DOHH2 (cell line): ENCODE measurements around the gene ADORA1.

Source experiments
- H3F3A ChIP-seq: fragments of 200-600 bp; sonication (generic), shearing (Covaris generic); 2 replicates; pipeline ENCODE4 v1.6.0; 2016; ENCODE audit warnings: antibody characterized with exemption, mild to moderate bottlenecking; ENCODE audit not compliant: control insufficient read depth, insufficient read depth
- H3K27ac ChIP-seq: fragments of 200-600 bp; sonication (generic); 2 replicates; pipeline ENCODE4 v1.5.1; 2014; ENCODE audit warnings: low read depth, mild to moderate bottlenecking, low read length, moderate library complexity
- H3K27me3 ChIP-seq: fragments of 200-600 bp; sonication (generic); 2 replicates; pipeline ENCODE4 v1.6.1; 2014; ENCODE audit warnings: mild to moderate bottlenecking, low read length, mixed read lengths; ENCODE audit not compliant: control insufficient read depth
- H3K36me3 ChIP-seq: fragments of 200-600 bp; sonication (generic); 2 replicates; pipeline ENCODE4 v1.6.1; 2014; ENCODE audit warnings: mild to moderate bottlenecking, low read length, moderate library complexity, mixed read lengths; ENCODE audit not compliant: control insufficient read depth
- H3K4me1 ChIP-seq: fragments of 200-600 bp; sonication (generic); 2 replicates; pipeline ENCODE4 v1.6.1; 2014; ENCODE audit warnings: mild to moderate bottlenecking, low read length, mixed read lengths; ENCODE audit not compliant: control insufficient read depth
- H3K4me2 ChIP-seq: fragments of 200-600 bp; sonication (generic); 2 replicates; pipeline ENCODE4 v1.6.0; 2014; ENCODE audit warnings: mild to moderate bottlenecking, low read length, moderate library complexity
- H3K4me3 ChIP-seq: fragments of 200-600 bp; sonication (generic); 2 replicates; pipeline ENCODE4 v1.5.1; 2014; ENCODE audit warnings: mild to moderate bottlenecking, low read length, mixed read lengths
- H3K79me2 ChIP-seq: fragments of 200-600 bp; sonication (generic); 2 replicates; pipeline ENCODE4 v1.6.1; 2014; ENCODE audit warnings: mild to moderate bottlenecking, low read length, mixed read lengths; ENCODE audit not compliant: control insufficient read depth
- H3K9me2 ChIP-seq: fragments of 200-600 bp; sonication (generic); replicated peaks from 2 replicates; pipeline ENCODE4 v1.6.1; 2014; ENCODE audit warnings: mild to moderate bottlenecking, low read length, mixed read lengths; ENCODE audit not compliant: control insufficient read depth
- H3K9me3 ChIP-seq: fragments of 200-600 bp; sonication (generic); 2 replicates; pipeline ENCODE4 v1.6.1; 2014; ENCODE audit warnings: antibody characterized with exemption, low read length, mixed read lengths; ENCODE audit not compliant: control insufficient read depth, insufficient read depth
- H4K20me1 ChIP-seq: fragments of 200-600 bp; sonication (generic); 2 replicates; pipeline ENCODE4 v1.6.0; 2014; ENCODE audit warnings: low read depth, mild to moderate bottlenecking, antibody characterized with exemption, low read length, moderate library complexity; ENCODE audit not compliant: control insufficient read depth, insufficient read depth
- CTCF ChIP-seq: fragments of 200-600 bp; sonication (generic); IDR thresholded peaks from one replicate; pipeline ENCODE4 v1.5.1; 2014; ENCODE audit warnings: antibody characterized with exemption, mild to moderate bottlenecking, low read depth, low read length; ENCODE audit not compliant: poor library complexity, severe bottlenecking
- EZH2phosphoT487 ChIP-seq: fragments of 200-600 bp; sonication (generic); IDR thresholded peaks from 2 replicates; pipeline ENCODE4 v1.6.1; 2017; ENCODE audit warnings: borderline replicate concordance, mild to moderate bottlenecking, antibody characterized with exemption, low read length, moderate library complexity, mixed read lengths

The ADORA1 gene

GRCh38 chr1:203188686-203189232 lies 61.2 kb downstream of the ADORA1 start:
- no peaks in the 10 kb centered on the region for H3K36me3 ChIP-seq
- H3K9me2 ChIP-seq, result no peaks in the 10 kb centered on the region
- H3K4me1 ChIP-seq, result no peaks in the 10 kb centered on the region
- no peaks in the 10 kb centered on the region for H4K20me1 ChIP-seq
- H3F3A ChIP-seq, result no peaks in the 10 kb centered on the region
- H3K27ac ChIP-seq, result no peak overlapping the region
- H3K27me3 ChIP-seq, result peaks cover 20% of the 10 kb centered on the region
- no peak overlapping the region for H3K4me3 ChIP-seq
- no peaks in the 10 kb centered on the region for H3K79me2 ChIP-seq
- no peak overlapping the region for H3K4me2 ChIP-seq
- H3K9me3 ChIP-seq, result no peaks in the 10 kb centered on the region
- no peak for TF ChIP-seq EZH2phosphoT487
- TF ChIP-seq CTCF, result no peak

GRCh38 chr1:203189951-203190352 lies 62.4 kb downstream of the ADORA1 start:
- Histone ChIP-seq H4K20me1 (no peaks in the 10 kb centered on the region), H3K4me3 (no peak overlapping the region), H3K79me2 (no peaks in the 10 kb centered on the region), H3K4me1 (no peaks in the 10 kb centered on the region), H3K9me3 (no peaks in the 10 kb centered on the region), H3K4me2 (no peak overlapping the region), H3K27ac (no peak overlapping the region), H3K27me3 (peaks cover 20% of the 10 kb centered on the region), H3K36me3 (no peaks in the 10 kb centered on the region), H3K9me2 (no peaks in the 10 kb centered on the region), H3F3A (no peaks in the 10 kb centered on the region)
- TF ChIP-seq EZH2phosphoT487 (no peak), CTCF (no peak)

- H3K4me1 ChIP-seq, result no peaks in the 10 kb centered on the region
- no peaks in the 10 kb centered on the region for H3K36me3 ChIP-seq
- no peak for TF ChIP-seq EZH2phosphoT487
Observed at GRCh38 chr1:203190949-203191348, 63.4 kb downstream of the ADORA1 start.

GRCh38 chr1:203196371-203196770 lies 68.8 kb downstream of the ADORA1 start:
- Histone ChIP-seq H3K27me3 (peaks cover 34% of the 10 kb centered on the region), H3K27ac (no peak overlapping the region), H3F3A (no peaks in the 10 kb centered on the region), H3K9me2 (no peaks in the 10 kb centered on the region), H3K4me3 (no peak overlapping the region), H3K36me3 (no peaks in the 10 kb centered on the region), H3K9me3 (no peaks in the 10 kb centered on the region), H3K79me2 (no peaks in the 10 kb centered on the region), H3K4me2 (no peak overlapping the region), H3K4me1 (no peaks in the 10 kb centered on the region), H4K20me1 (no peaks in the 10 kb centered on the region)
- TF ChIP-seq EZH2phosphoT487, result no peak
- TF ChIP-seq CTCF, result no peak

More at GRCh38 chr1:203190949-203191348, 63.4 kb downstream of the ADORA1 start:
- Histone ChIP-seq H3K27ac (no peak overlapping the region), H4K20me1 (no peaks in the 10 kb centered on the region), H3K4me3 (no peak overlapping the region), H3K9me3 (no peaks in the 10 kb centered on the region), H3F3A (no peaks in the 10 kb centered on the region), H3K79me2 (no peaks in the 10 kb centered on the region), H3K27me3 (peaks cover 27% of the 10 kb centered on the region), H3K9me2 (no peaks in the 10 kb centered on the region), H3K4me2 (no peak overlapping the region)
